Neutrophil (primary cell): ENCODE results near the gene ANKRD11.

Experiments used
- H3K27ac ChIP-seq: fragments of 200-600 bp; sonication (generic); 2 replicates; pipeline ENCODE4 v1.5.1; 2016; ENCODE audit warnings: mild to moderate bottlenecking, moderate library complexity
- H3K27me3 ChIP-seq: fragments of 200-600 bp; sonication (generic); 2 replicates; pipeline ENCODE4 v1.6.0; 2016; ENCODE audit warnings: mild to moderate bottlenecking
- H3K36me3 ChIP-seq: fragments of 200-600 bp; sonication (generic); 2 replicates; pipeline ENCODE4 v1.5.1; 2017
- H3K4me1 ChIP-seq, 2 experiments: fragments of 200-600 bp in 1 of 2; sonication (generic) in 1 of 2; 1 replicate in 1 of 2; 2 replicates in 1 of 2; pipeline versions ENCODE4 v1.5.1 to v1.6.1; 2013 to 2016; ENCODE audit warnings: low read depth in 1 of 2, low read length in 1 of 2, mild to moderate bottlenecking in 1 of 2, moderate library complexity in 1 of 2; ENCODE audit not compliant: control insufficient read depth in 1 of 2, insufficient read depth in 1 of 2
- H3K4me3 ChIP-seq, 2 experiments: fragments of 200-600 bp in 1 of 2; sonication (generic) in 1 of 2; 1 replicate in 1 of 2; 2 replicates in 1 of 2; pipeline ENCODE4 v1.5.1; 2013 to 2016; ENCODE audit warnings: low read depth in 1 of 2, low read length in 1 of 2, mild to moderate bottlenecking in 1 of 2, moderate library complexity in 1 of 2
- H3K9me3 ChIP-seq: fragments of 200-600 bp; sonication (generic); 2 replicates; pipeline ENCODE4 v1.5.1; 2016
- TF ChIP-seq, protein P1 (sequence below): fragments of 200-600 bp; sonication (generic); IDR thresholded peaks from 2 replicates; pipeline ENCODE4 v1.5.1; 2016; ENCODE audit warnings: antibody characterized with exemption

ANKRD11 gene

DNA sequence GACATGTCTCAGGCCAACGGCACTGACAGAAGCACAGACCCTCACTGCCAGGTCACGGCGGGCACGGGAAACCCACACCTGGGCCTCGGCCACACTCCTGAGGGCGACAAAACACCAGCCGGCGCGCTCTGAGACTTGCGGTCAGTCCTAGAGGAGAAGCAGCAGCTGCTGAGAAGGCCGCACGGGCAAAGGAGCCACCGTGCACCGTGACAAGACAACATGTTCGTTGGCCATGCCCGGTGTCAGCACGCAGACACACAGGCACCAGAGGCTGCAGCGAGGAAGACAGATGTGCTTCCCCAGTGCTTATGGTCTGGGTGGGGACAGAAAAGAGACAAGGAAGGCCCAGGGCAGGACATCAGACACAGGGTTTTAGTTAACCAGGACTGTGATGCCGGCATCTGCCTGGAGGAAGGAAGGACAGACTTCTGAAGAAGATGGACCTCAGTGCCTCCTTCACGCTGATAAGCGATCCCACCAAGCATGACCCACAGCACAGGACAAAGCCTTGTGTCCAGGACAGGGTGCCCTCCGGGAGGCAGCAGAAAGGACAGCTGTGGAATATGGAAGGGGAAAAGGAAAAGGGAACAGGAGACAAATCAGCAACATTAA, 84.0 kb downstream of the ANKRD11 start:
- no peaks in the 10 kb centered on the region for H3K36me3 ChIP-seq
- no peaks in the 10 kb centered on the region for H3K9me3 ChIP-seq
- no peaks in the 10 kb centered on the region for H3K27me3 ChIP-seq
- peaks cover 73 to 80% of the 10 kb centered on the region in 2 experiments for H3K4me1 ChIP-seq
- H3K27ac ChIP-seq: peak overlapping the region; percentile 85
- peak overlapping the region in 1 of 2 experiments; percentile 35 for H3K4me3 ChIP-seq
- TF ChIP-seq, protein P1, sequence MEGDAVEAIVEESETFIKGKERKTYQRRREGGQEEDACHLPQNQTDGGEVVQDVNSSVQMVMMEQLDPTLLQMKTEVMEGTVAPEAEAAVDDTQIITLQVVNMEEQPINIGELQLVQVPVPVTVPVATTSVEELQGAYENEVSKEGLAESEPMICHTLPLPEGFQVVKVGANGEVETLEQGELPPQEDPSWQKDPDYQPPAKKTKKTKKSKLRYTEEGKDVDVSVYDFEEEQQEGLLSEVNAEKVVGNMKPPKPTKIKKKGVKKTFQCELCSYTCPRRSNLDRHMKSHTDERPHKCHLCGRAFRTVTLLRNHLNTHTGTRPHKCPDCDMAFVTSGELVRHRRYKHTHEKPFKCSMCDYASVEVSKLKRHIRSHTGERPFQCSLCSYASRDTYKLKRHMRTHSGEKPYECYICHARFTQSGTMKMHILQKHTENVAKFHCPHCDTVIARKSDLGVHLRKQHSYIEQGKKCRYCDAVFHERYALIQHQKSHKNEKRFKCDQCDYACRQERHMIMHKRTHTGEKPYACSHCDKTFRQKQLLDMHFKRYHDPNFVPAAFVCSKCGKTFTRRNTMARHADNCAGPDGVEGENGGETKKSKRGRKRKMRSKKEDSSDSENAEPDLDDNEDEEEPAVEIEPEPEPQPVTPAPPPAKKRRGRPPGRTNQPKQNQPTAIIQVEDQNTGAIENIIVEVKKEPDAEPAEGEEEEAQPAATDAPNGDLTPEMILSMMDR: no peak

GRCh38 chr16:89404561-89404960, 85.8 kb downstream of the ANKRD11 start:
- no peaks in the 10 kb centered on the region for H3K9me3 ChIP-seq
- no peaks in the 10 kb centered on the region for H3K27me3 ChIP-seq
- H3K27ac ChIP-seq: peak overlapping the region; percentile 74
- TF ChIP-seq, protein P1: no peak
- peaks cover 55 to 62% of the 10 kb centered on the region in 2 experiments for H3K4me1 ChIP-seq
- no peak overlapping the region for H3K4me3 ChIP-seq
- no peaks in the 10 kb centered on the region for H3K36me3 ChIP-seq

GRCh38 chr16:89402962-89403361, 87.4 kb downstream of the ANKRD11 start:
- Histone ChIP-seq H3K9me3 (no peaks in the 10 kb centered on the region), H3K27me3 (no peaks in the 10 kb centered on the region), H3K36me3 (no peaks in the 10 kb centered on the region), H3K4me1 (peaks cover 39 to 46% of the 10 kb centered on the region in 2 experiments), H3K4me3 (no peak overlapping the region), H3K27ac (peak overlapping the region; percentile 74)
- TF ChIP-seq, protein P1: no peak

- Histone ChIP-seq H3K4me1 (peaks cover 28 to 34% of the 10 kb centered on the region in 2 experiments), H3K27me3 (no peaks in the 10 kb centered on the region), H3K9me3 (no peaks in the 10 kb centered on the region), H3K27ac (peak overlapping the region; percentile 74), H3K36me3 (no peaks in the 10 kb centered on the region), H3K4me3 (no peak overlapping the region)
- TF ChIP-seq, protein P1: no peak
Measured at GRCh38 chr16:89401641-89402445, 88.5 kb downstream of the ANKRD11 start.

DNA sequence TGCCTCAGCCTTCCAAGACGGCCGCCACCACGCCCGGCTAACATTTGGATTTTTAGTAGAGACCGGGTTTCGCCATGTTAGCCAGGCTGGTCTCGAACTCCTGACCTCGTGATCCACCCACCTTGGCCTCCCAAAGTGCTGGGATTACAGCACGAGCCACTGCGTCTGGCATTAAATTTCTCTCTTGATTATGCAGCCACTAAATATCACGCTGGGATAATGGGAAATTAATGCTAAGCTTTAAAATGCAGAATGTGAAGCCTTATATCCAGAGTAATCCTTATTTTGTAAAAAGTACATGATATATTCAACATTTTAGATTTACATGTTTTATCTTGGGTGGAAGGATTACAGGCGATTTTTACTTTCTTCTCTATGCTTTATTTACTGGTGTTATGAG, 89.2 kb downstream of the ANKRD11 start:
- Histone ChIP-seq H3K4me1 (peaks cover 22 to 28% of the 10 kb centered on the region in 2 experiments), H3K27ac (no peak overlapping the region), H3K36me3 (no peaks in the 10 kb centered on the region), H3K4me3 (no peak overlapping the region), H3K27me3 (no peaks in the 10 kb centered on the region), H3K9me3 (no peaks in the 10 kb centered on the region)
- TF ChIP-seq, protein P1: no peak
